ENCODE data around the gene FGF23.

GRCh38 chr12:4421590-4422031 is 42.1 kb upstream of the FGF23 start:
- TF ChIP-seq ZNF274 (IDR thresholded peaks at IDR 0.05; ENCODE audit: low read depth, low read length) (no peak), YY1 (IDR thresholded peaks at IDR 0.05; ENCODE audit: insufficient read depth, insufficient read length) (no peak), SUZ12 (IDR thresholded peaks at IDR 0.05; ENCODE audit: extremely low read depth, insufficient read depth, insufficient read length) (no peak)

Measured in NT2/D1 (cell line).